DND-41 (cell line): ENCODE measurements around the gene KLK5.
A peak's percentile ranks its signal among the peaks of the same experiment; 100 is the strongest.

Experiments
- ATAC-seq: fragments of 200-7000 bp; cut with Tn5 transposase; 3 replicates; pipeline ENCODE4 v1.9.1; 2021; ENCODE audit warnings: low read depth; ENCODE audit not compliant: insufficient read depth
- DNase-seq: peaks from one replicate; pipeline ENCODE4 v3.0.0-alpha.2; 2020
- H2AFZ ChIP-seq: 2 replicates; pipeline ENCODE4 v1.6.0; 2012; ENCODE audit warnings: low read depth, low read length
- H3K27ac ChIP-seq: 2 replicates; pipeline ENCODE4 v1.5.1; 2012; ENCODE audit warnings: low read length, inconsistent platforms
- H3K27me3 ChIP-seq: fragments of 200-600 bp; sonication (generic); 2 replicates; pipeline ENCODE4 v1.6.0; 2012; ENCODE audit warnings: low read length, mild to moderate bottlenecking, inconsistent platforms; ENCODE audit not compliant: insufficient read depth, poor library complexity
- H3K36me3 ChIP-seq: 2 replicates; pipeline ENCODE4 v1.5.1; 2012; ENCODE audit warnings: low read length, inconsistent platforms; ENCODE audit not compliant: insufficient read depth
- H3K4me1 ChIP-seq: 2 replicates; pipeline ENCODE4 v1.5.1; 2012; ENCODE audit warnings: mild to moderate bottlenecking, low read length; ENCODE audit not compliant: insufficient read depth
- H3K4me2 ChIP-seq: 2 replicates; pipeline ENCODE4 v1.6.0; 2012; ENCODE audit warnings: mild to moderate bottlenecking, moderate library complexity, low read length, inconsistent platforms; ENCODE audit not compliant: insufficient read depth
- H3K4me3 ChIP-seq, 2 experiments: fragments of 200-600 bp in 1 of 2; shearing (Covaris generic) in 1 of 2; 2 replicates each; pipeline ENCODE4 v1.5.1; 2012 to 2016; ENCODE audit warnings: inconsistent platforms in 2 of 2, low read length in 2 of 2, mild to moderate bottlenecking in 2 of 2, low read depth in 1 of 2, moderate library complexity in 1 of 2
- H3K79me2 ChIP-seq: 2 replicates; pipeline ENCODE4 v1.6.0; 2012; ENCODE audit warnings: low read length, inconsistent platforms; ENCODE audit not compliant: insufficient read depth
- H3K9ac ChIP-seq: 2 replicates; pipeline ENCODE4 v1.6.0; 2012; ENCODE audit warnings: low read depth, mild to moderate bottlenecking, inconsistent platforms, low read length, moderate library complexity
- H3K9me3 ChIP-seq: 2 replicates; pipeline ENCODE4 v1.5.1; 2012; ENCODE audit warnings: low read length, moderate library complexity, mild to moderate bottlenecking, inconsistent platforms; ENCODE audit not compliant: insufficient read depth, severe bottlenecking
- H4K20me1 ChIP-seq: 2 replicates; pipeline ENCODE4 v1.6.0; 2012; ENCODE audit warnings: low read length; ENCODE audit not compliant: insufficient read depth
- EZH2 ChIP-seq: IDR thresholded peaks from 3 replicates; pipeline ENCODE4 v1.6.1; 2012; ENCODE audit warnings: borderline replicate concordance, low read depth, mild to moderate bottlenecking, moderate library complexity, low read length, inconsistent platforms; ENCODE audit not compliant: severe bottlenecking
- TF ChIP-seq, protein P1 (sequence below): IDR thresholded peaks from 2 replicates; pipeline ENCODE4 v1.5.1; 2012; ENCODE audit warnings: borderline replicate concordance, low read length, moderate library complexity, mild to moderate bottlenecking; ENCODE audit not compliant: poor library complexity, severe bottlenecking; ENCODE audit errors: extremely low read depth

Gene KLK5

GRCh38 chr19:50911206-50912101 lies 41.4 kb downstream of the KLK5 start, which contains the start of gene KLK4:
Gene KLK4 (minus strand): TSS chr19:50911395. CDS start chr19:50910738, 657 bp downstream.
- TF ChIP-seq, protein P1, sequence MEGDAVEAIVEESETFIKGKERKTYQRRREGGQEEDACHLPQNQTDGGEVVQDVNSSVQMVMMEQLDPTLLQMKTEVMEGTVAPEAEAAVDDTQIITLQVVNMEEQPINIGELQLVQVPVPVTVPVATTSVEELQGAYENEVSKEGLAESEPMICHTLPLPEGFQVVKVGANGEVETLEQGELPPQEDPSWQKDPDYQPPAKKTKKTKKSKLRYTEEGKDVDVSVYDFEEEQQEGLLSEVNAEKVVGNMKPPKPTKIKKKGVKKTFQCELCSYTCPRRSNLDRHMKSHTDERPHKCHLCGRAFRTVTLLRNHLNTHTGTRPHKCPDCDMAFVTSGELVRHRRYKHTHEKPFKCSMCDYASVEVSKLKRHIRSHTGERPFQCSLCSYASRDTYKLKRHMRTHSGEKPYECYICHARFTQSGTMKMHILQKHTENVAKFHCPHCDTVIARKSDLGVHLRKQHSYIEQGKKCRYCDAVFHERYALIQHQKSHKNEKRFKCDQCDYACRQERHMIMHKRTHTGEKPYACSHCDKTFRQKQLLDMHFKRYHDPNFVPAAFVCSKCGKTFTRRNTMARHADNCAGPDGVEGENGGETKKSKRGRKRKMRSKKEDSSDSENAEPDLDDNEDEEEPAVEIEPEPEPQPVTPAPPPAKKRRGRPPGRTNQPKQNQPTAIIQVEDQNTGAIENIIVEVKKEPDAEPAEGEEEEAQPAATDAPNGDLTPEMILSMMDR: no peak
- TF ChIP-seq EZH2: no peak
- no peak within 1 kb of the TSS for H3K9ac ChIP-seq
- H3K4me1 ChIP-seq: no peaks in the 10 kb centered on the region
- H3K4me3 ChIP-seq: no peak within 1 kb of the TSS
- H3K79me2 ChIP-seq: no peaks in the 10 kb centered on the region
- H3K27ac ChIP-seq: no peak within 1 kb of the TSS
- no peak within 1 kb of the TSS for H2AFZ ChIP-seq
- H3K4me2 ChIP-seq: no peak within 1 kb of the TSS
- H3K9me3 ChIP-seq: no peaks in the 10 kb centered on the region
- DNase-seq (no peak), ATAC-seq (no peak)
- no peaks in the 10 kb centered on the region for H3K36me3 ChIP-seq
- peaks cover 12% of the 10 kb centered on the region for H3K27me3 ChIP-seq
- no peaks in the 10 kb centered on the region for H4K20me1 ChIP-seq

- H3K9me3 ChIP-seq: no peaks in the 10 kb centered on the region
- H3K4me3 ChIP-seq: no peak overlapping the region
- no peaks in the 10 kb centered on the region for H3K4me1 ChIP-seq
- ATAC-seq: no peak
- H3K27ac ChIP-seq: no peak overlapping the region
- H4K20me1 ChIP-seq: no peaks in the 10 kb centered on the region
- H3K79me2 ChIP-seq: no peaks in the 10 kb centered on the region
- no peak overlapping the region for H3K4me2 ChIP-seq
- no peak overlapping the region for H2AFZ ChIP-seq
- TF ChIP-seq, protein P1: no peak
- TF ChIP-seq EZH2: no peak
- H3K27me3 ChIP-seq: peaks cover 9% of the 10 kb centered on the region
- DNase-seq: no peak
- no peaks in the 10 kb centered on the region for H3K36me3 ChIP-seq
- H3K9ac ChIP-seq: no peak overlapping the region
These were observed 42.1 kb downstream of the KLK5 start for GRCh38 chr19:50910722-50911121.

GRCh38 chr19:50909240-50910070 lies 43.4 kb downstream of the KLK5 start:
- no peak overlapping the region for H3K27ac ChIP-seq
- TF ChIP-seq EZH2: no peak
- TF ChIP-seq, protein P1: no peak
- H3K79me2 ChIP-seq: no peaks in the 10 kb centered on the region
- H3K36me3 ChIP-seq: no peaks in the 10 kb centered on the region
- DNase-seq (peak; percentile 23), ATAC-seq (no peak)
- no peaks in the 10 kb centered on the region for H4K20me1 ChIP-seq
- H2AFZ ChIP-seq: no peak overlapping the region
- H3K9me3 ChIP-seq: no peaks in the 10 kb centered on the region
- H3K27me3 ChIP-seq: peaks cover 9% of the 10 kb centered on the region
- no peaks in the 10 kb centered on the region for H3K4me1 ChIP-seq
- no peak overlapping the region for H3K4me3 ChIP-seq
- no peak overlapping the region for H3K4me2 ChIP-seq
- no peak overlapping the region for H3K9ac ChIP-seq
